22Rv1 (cell line): ENCODE measurements around the gene ELMOD1.

Source experiments
- CTCF ChIP-seq: fragments of 450-650 bp; IDR thresholded peaks from 2 replicates; pipeline ENCODE4 v1.5.1; 2017; ENCODE audit warnings: mild to moderate bottlenecking
- ZFX ChIP-seq: fragments of 450-650 bp; IDR thresholded peaks from 2 replicates; pipeline ENCODE4 v1.6.1; 2017; ENCODE audit warnings: antibody characterized with exemption, borderline replicate concordance

DNA sequence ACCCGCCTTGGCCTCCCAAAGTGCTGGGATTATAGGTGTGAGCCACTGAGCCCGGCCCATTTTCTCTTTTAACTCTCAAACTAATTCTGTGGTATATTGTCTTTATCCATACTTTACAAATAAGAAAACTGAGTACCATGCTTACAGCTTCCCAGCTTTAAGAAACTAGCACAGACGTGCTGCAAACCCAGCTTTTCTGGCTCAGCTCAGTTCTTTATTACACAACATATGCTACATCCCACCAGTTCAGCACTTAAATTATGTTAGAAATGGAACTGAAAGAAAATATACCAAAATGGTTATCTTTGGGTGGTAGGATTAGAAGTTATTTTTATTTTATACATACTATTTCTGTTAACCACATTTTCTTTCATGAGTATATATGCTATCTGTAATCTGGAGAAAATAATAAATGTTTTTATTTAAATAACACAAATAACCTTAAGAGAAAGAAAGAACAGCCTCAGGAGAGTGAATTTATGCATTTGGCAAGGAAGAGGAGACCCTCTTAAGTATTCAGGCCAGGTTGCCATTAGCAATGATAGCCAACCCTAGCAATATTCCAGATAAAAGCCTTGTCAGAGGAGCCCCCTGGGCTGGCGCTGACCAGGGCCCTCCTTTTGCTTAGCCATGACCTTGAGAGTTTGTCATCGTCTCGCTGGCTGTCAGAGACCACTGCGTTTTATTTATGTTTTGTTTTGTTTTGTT lies 87.1 kb downstream of the ELMOD1 start:
- no peak for TF ChIP-seq CTCF
- no peak for TF ChIP-seq ZFX
